Measurements from ENCODE around the gene WDR46.

Gene WDR46

DNA sequence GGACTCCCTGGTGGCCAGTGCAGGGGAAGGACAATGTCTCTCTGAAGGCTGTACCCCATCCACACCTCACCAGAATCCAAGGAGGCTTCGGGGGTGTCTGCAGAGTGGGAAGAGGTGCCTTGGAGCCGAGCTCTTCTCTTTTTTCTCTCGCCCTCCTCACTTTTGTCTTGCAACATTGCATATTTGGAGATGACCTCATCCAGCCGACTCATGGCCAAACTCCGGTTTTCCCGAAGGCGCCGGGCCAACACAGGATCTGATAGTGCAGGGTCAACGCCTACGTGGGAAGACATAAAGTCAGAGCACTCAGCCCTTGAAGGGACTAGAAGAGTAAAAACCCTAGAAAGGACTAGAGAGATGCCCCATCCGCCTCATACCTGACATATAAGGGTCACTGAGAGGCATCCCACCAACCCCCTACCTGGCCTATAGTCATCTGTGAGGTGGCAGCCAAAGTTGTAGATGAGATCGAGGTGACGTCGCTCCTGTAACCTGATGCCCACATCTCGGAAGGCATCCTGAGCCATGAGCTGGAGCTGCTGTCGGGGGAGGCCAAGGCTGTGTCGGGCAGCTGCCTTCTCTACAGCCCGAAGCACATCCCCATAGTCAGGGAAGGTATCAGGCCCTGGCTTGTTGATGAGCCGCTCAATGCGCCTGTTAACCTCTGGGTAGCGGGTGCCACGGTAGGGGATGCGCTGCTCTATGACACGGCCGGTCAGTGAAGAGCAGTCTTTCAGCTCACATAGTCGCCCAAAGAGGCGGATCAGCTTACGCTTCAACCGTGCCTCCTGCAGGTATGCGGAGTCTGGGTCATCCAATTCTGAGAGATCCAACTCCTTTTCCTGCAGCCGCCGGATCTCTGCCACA, 31.5 kb upstream of the WDR46 start:
- H3K4me1 ChIP-seq (ENCODE audit: control insufficient read depth in 2 of 2, insufficient read depth in 2 of 2, low read length in 2 of 2) = peaks cover 43 to 46% of the 10 kb centered on the region in 2 donors
- H3K36me3 ChIP-seq (ENCODE audit: control insufficient read depth in 2 of 2, insufficient read depth in 2 of 2, low read length in 2 of 2) = peaks cover 26 to 27% of the 10 kb centered on the region in 2 donors
- no peaks in the 10 kb centered on the region for H3K9me3 ChIP-seq (ENCODE audit: control insufficient read depth in 2 of 2, low read length in 2 of 2)
- H3K27me3 ChIP-seq (ENCODE audit: control insufficient read depth in 2 of 2, insufficient read depth in 2 of 2, low read length in 2 of 2) = no peaks in the 10 kb centered on the region
- no peak overlapping the region for H3K9ac ChIP-seq (ENCODE audit: low read depth in 1 of 2, low read length in 2 of 2)
- H3K27ac ChIP-seq (ENCODE audit: low read depth in 2 of 2, low read length in 2 of 2) = peak overlapping the region in 1 of 2 donors; percentile 32
- H3K4me3 ChIP-seq (ENCODE audit: low read length in 2 of 2) = peak overlapping the region in 1 of 2 donors; percentile 85

GRCh38 chr6:33319939-33320314, 30.9 kb upstream of the WDR46 start:
- no peaks in the 10 kb centered on the region for H3K9me3 ChIP-seq (ENCODE audit: control insufficient read depth in 2 of 2, low read length in 2 of 2)
- no peak overlapping the region for H3K9ac ChIP-seq (ENCODE audit: low read depth in 1 of 2, low read length in 2 of 2)
- H3K27me3 ChIP-seq (ENCODE audit: control insufficient read depth in 2 of 2, insufficient read depth in 2 of 2, low read length in 2 of 2) = no peaks in the 10 kb centered on the region
- peak overlapping the region in 1 of 2 donors; percentile 32 for H3K27ac ChIP-seq (ENCODE audit: low read depth in 2 of 2, low read length in 2 of 2)
- no peak overlapping the region for H3K4me3 ChIP-seq (ENCODE audit: low read length in 2 of 2)
- H3K36me3 ChIP-seq (ENCODE audit: control insufficient read depth in 2 of 2, insufficient read depth in 2 of 2, low read length in 2 of 2) = peaks cover 26 to 27% of the 10 kb centered on the region in 2 donors
- H3K4me1 ChIP-seq (ENCODE audit: control insufficient read depth in 2 of 2, insufficient read depth in 2 of 2, low read length in 2 of 2) = peaks cover 49 to 53% of the 10 kb centered on the region in 2 donors

DNA sequence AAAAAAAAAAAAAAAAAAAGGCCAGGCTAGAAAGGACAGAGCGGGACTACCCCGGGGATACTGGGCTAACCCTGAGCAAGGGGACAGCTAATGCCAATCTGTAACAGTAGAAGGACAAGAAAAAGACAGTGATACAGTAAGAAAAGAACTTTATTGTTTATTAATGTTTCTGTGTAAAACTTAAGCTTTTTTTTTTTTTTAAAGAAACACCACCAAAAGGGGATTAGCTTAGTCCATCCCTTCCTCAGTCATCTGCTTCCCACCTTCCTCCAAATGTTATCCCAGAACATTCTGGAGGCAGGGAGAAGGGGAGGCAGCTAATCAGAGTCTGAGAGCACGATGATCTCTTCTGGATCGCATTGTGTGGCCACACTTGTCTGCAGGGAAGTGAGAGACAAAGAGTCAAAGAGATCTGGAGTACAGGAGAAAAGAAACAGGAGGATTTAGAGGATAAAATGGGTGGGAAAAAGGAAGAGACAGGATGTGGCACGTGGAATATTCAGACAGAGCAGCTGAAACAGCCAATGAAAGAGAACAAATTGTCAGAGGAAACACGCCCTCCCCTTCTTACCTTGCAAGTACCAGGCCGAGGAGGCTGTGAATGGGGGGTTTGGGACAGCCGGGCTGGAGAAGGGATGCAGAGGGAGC, 29.5 kb upstream of the WDR46 start:
- Histone ChIP-seq H3K27me3 (ENCODE audit: control insufficient read depth in 2 of 2, insufficient read depth in 2 of 2, low read length in 2 of 2) (no peaks in the 10 kb centered on the region), H3K9ac (ENCODE audit: low read depth in 1 of 2, low read length in 2 of 2) (peak overlapping the region; percentile 74 to 79), H3K27ac (ENCODE audit: low read depth in 2 of 2, low read length in 2 of 2) (peak overlapping the region; percentile 84 to 88), H3K4me3 (ENCODE audit: low read length in 2 of 2) (peak overlapping the region; percentile 77 to 94), H3K36me3 (ENCODE audit: control insufficient read depth in 2 of 2, insufficient read depth in 2 of 2, low read length in 2 of 2) (peaks cover 26 to 27% of the 10 kb centered on the region in 2 donors), H3K4me1 (ENCODE audit: control insufficient read depth in 2 of 2, insufficient read depth in 2 of 2, low read length in 2 of 2) (peaks cover 52 to 55% of the 10 kb centered on the region in 2 donors), H3K9me3 (ENCODE audit: control insufficient read depth in 2 of 2, low read length in 2 of 2) (no peaks in the 10 kb centered on the region)

GRCh38 chr6:33317669-33318425, 28.8 kb upstream of the WDR46 start, which contains the start of gene ZBTB22:
TSS of gene ZBTB22 (minus strand) at chr6:33317744. CDS start at chr6:33316916, 828 bp downstream.
- Histone ChIP-seq H3K27me3 (ENCODE audit: control insufficient read depth in 2 of 2, insufficient read depth in 2 of 2, low read length in 2 of 2) (no peaks in the 10 kb centered on the region), H3K4me1 (ENCODE audit: control insufficient read depth in 2 of 2, insufficient read depth in 2 of 2, low read length in 2 of 2) (peaks cover 49 to 55% of the 10 kb centered on the region in 2 donors), H3K9me3 (ENCODE audit: control insufficient read depth in 2 of 2, low read length in 2 of 2) (no peaks in the 10 kb centered on the region), H3K36me3 (ENCODE audit: control insufficient read depth in 2 of 2, insufficient read depth in 2 of 2, low read length in 2 of 2) (peaks cover 26 to 27% of the 10 kb centered on the region in 2 donors), H3K9ac (ENCODE audit: low read depth in 1 of 2, low read length in 2 of 2) (peak within 1 kb of the TSS; percentile 74 to 79), H3K27ac (ENCODE audit: low read depth in 2 of 2, low read length in 2 of 2) (peak within 1 kb of the TSS; percentile 84 to 88), H3K4me3 (ENCODE audit: low read length in 2 of 2) (peak within 1 kb of the TSS; percentile 77 to 94)

DNA sequence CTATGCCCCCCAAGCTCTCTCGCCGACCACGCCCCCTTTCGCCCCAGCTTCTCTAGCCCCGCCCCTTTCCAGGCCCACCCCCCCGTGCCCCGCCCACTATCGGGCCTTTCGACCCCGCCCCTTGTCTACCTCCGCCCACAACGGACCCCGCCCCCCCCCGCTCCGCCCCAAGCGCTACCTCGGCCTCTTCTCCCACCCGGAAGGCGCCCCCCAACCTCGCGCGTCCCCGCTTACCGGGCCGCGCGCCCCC, 28.3 kb upstream of the WDR46 start:
- peak overlapping the region; percentile 84 to 88 for H3K27ac ChIP-seq (ENCODE audit: low read depth in 2 of 2, low read length in 2 of 2)
- H3K9me3 ChIP-seq (ENCODE audit: control insufficient read depth in 2 of 2, low read length in 2 of 2) = no peaks in the 10 kb centered on the region
- H3K36me3 ChIP-seq (ENCODE audit: control insufficient read depth in 2 of 2, insufficient read depth in 2 of 2, low read length in 2 of 2) = peaks cover 26 to 27% of the 10 kb centered on the region in 2 donors
- H3K27me3 ChIP-seq (ENCODE audit: control insufficient read depth in 2 of 2, insufficient read depth in 2 of 2, low read length in 2 of 2) = no peaks in the 10 kb centered on the region
- H3K4me3 ChIP-seq (ENCODE audit: low read length in 2 of 2) = peak overlapping the region; percentile 70 to 77
- peak overlapping the region in 1 of 2 donors; percentile 28 for H3K9ac ChIP-seq (ENCODE audit: low read depth in 1 of 2, low read length in 2 of 2)
- H3K4me1 ChIP-seq (ENCODE audit: control insufficient read depth in 2 of 2, insufficient read depth in 2 of 2, low read length in 2 of 2) = peaks cover 53 to 57% of the 10 kb centered on the region in 2 donors

GRCh38 chr6:33316603-33317418, 27.8 kb upstream of the WDR46 start:
- H3K36me3 ChIP-seq (ENCODE audit: control insufficient read depth in 2 of 2, insufficient read depth in 2 of 2, low read length in 2 of 2) = peaks cover 26 to 27% of the 10 kb centered on the region in 2 donors
- H3K9ac ChIP-seq (ENCODE audit: low read depth in 1 of 2, low read length in 2 of 2) = peak overlapping the region in 1 of 2 donors; percentile 28
- H3K27ac ChIP-seq (ENCODE audit: low read depth in 2 of 2, low read length in 2 of 2) = peak overlapping the region; percentile 28 to 32
- no peaks in the 10 kb centered on the region for H3K9me3 ChIP-seq (ENCODE audit: control insufficient read depth in 2 of 2, low read length in 2 of 2)
- H3K27me3 ChIP-seq (ENCODE audit: control insufficient read depth in 2 of 2, insufficient read depth in 2 of 2, low read length in 2 of 2) = no peaks in the 10 kb centered on the region
- H3K4me3 ChIP-seq (ENCODE audit: low read length in 2 of 2) = peak overlapping the region; percentile 70 to 77
- H3K4me1 ChIP-seq (ENCODE audit: control insufficient read depth in 2 of 2, insufficient read depth in 2 of 2, low read length in 2 of 2) = peaks cover 53 to 59% of the 10 kb centered on the region in 2 donors

- H3K36me3 ChIP-seq (ENCODE audit: control insufficient read depth in 2 of 2, insufficient read depth in 2 of 2, low read length in 2 of 2) = peaks cover 25 to 26% of the 10 kb centered on the region in 2 donors
- no peaks in the 10 kb centered on the region for H3K9me3 ChIP-seq (ENCODE audit: control insufficient read depth in 2 of 2, low read length in 2 of 2)
- H3K9ac ChIP-seq (ENCODE audit: low read depth in 1 of 2, low read length in 2 of 2) = no peak overlapping the region
- peaks cover 51 to 56% of the 10 kb centered on the region in 2 donors for H3K4me1 ChIP-seq (ENCODE audit: control insufficient read depth in 2 of 2, insufficient read depth in 2 of 2, low read length in 2 of 2)
- H3K27me3 ChIP-seq (ENCODE audit: control insufficient read depth in 2 of 2, insufficient read depth in 2 of 2, low read length in 2 of 2) = no peaks in the 10 kb centered on the region
- H3K27ac ChIP-seq (ENCODE audit: low read depth in 2 of 2, low read length in 2 of 2) = no peak overlapping the region
- H3K4me3 ChIP-seq (ENCODE audit: low read length in 2 of 2) = peak overlapping the region in 1 of 2 donors; percentile 100
Measured at GRCh38 chr6:33315793-33316602, 27.0 kb upstream of the WDR46 start.

GRCh38 chr6:33314943-33315792, 26.1 kb upstream of the WDR46 start:
- Histone ChIP-seq H3K36me3 (ENCODE audit: control insufficient read depth in 2 of 2, insufficient read depth in 2 of 2, low read length in 2 of 2) (peaks cover 16 to 18% of the 10 kb centered on the region in 2 donors), H3K9me3 (ENCODE audit: control insufficient read depth in 2 of 2, low read length in 2 of 2) (no peaks in the 10 kb centered on the region), H3K27ac (ENCODE audit: low read depth in 2 of 2, low read length in 2 of 2) (peak overlapping the region; percentile 99), H3K27me3 (ENCODE audit: control insufficient read depth in 2 of 2, insufficient read depth in 2 of 2, low read length in 2 of 2) (no peaks in the 10 kb centered on the region), H3K4me1 (ENCODE audit: control insufficient read depth in 2 of 2, insufficient read depth in 2 of 2, low read length in 2 of 2) (peaks cover 45 to 49% of the 10 kb centered on the region in 2 donors), H3K4me3 (ENCODE audit: low read length in 2 of 2) (peak overlapping the region; percentile 97 to 100), H3K9ac (ENCODE audit: low read depth in 1 of 2, low read length in 2 of 2) (peak overlapping the region; percentile 99 to 100)
